ENCODE results near the gene MAPK14. TPM values are rescaled to one million over a fixed set of nuclear protein-coding genes. Genes with fewer than 3 reads are reported as not detected.
A peak's percentile ranks its signal among the peaks of the same experiment; 100 is the strongest.
"Not testable (repeated sequence)": the region's sequence is repeated elsewhere in the genome, so short reads cannot be mapped to it uniquely, and the experiment has no call there.

The MAPK14 gene
- total RNA-seq, result 100 to 1,000 TPM in 1 of 3 donors, 10 to 100 TPM in 2; 68.0 to 106 (median 84.5) TPM
- total RNA-seq (2013), result 114 TPM

- ATAC-seq (peak; percentile 87 to 97 (median 90)), DNase-seq (peak; percentile 97 to 100)
- no peaks in the 10 kb centered on the region for H3K9me3 Mint-ChIP-seq
- Histone ChIP-seq H3K4me1 (ENCODE audit: control insufficient read depth, insufficient read depth, low read length) (peaks cover 17% of the 10 kb centered on the region), H3K4me3 (ENCODE audit: low read length) (peak within 1 kb of the TSS; percentile 98), H3K36me3 (ENCODE audit: control insufficient read depth, insufficient read depth, low read length) (no peaks in the 10 kb centered on the region), H3K27ac (ENCODE audit: low read length) (peak within 1 kb of the TSS; percentile 81), H3K9me3 (ENCODE audit: control insufficient read depth, insufficient read depth, low read length) (no peaks in the 10 kb centered on the region), H3K27me3 (ENCODE audit: control insufficient read depth, insufficient read depth, low read length) (peaks cover 4% of the 10 kb centered on the region)
- peak within 1 kb of the TSS; percentile 97 for H3K4me3 Mint-ChIP-seq
- H3K27me3 Mint-ChIP-seq (ENCODE audit: low read depth in 2 of 2), result peaks cover 13 to 29% of the 10 kb centered on the region in 2 donors
- peaks cover 35 to 36% of the 10 kb centered on the region in 2 donors for H3K4me1 Mint-ChIP-seq
- under 1% methylated on average over 62 of the region's 62 CpGs for WGBS (ENCODE audit: insufficient coverage)
- no peaks in the 10 kb centered on the region for H3K36me3 Mint-ChIP-seq
- H3K27ac Mint-ChIP-seq, result peak within 1 kb of the TSS; percentile 93 to 94
- intact Hi-C loops (cut with micrococcal nuclease), result loop anchor here (1.0 kb wide), 6 partner anchors 68 to 333 kb away; partner anchors contain the start of gene MAPK13
- peak; percentile 81 for TF ChIP-seq CTCF (IDR thresholded peaks at IDR 0.05)
Observed at GRCh38 chr6:36027501-36028087, at the start of gene MAPK14. MAPK14 (plus strand) TSS chr6:36027808; CDS start chr6:36028158, 350 bp downstream.

DNA sequence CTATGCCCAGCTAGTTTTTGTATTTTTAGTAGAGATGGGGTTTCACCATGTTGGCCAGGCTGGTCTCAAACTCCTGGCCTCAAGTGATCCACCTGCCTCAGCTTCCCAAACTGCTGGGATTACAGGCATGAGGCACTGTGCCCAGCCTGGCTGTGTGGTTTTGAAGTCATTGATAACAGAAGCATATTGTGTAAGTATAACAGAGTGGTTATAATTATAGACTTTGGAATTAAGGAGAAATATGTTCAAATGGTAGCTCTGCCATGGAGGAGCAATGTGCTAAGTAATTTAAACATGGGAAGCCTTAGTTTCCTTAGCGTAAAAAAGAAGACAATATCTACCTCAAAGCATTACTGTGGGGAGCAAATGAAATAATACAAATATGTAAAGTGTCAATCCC, 47.5 kb upstream of the MAPK14 start:
- ATAC-seq; H3K27me3 ChIP-seq (ENCODE audit: control insufficient read depth, insufficient read depth, low read length); H3K27ac ChIP-seq (ENCODE audit: low read length); H3K4me3 ChIP-seq (ENCODE audit: low read length); H3K9me3 Mint-ChIP-seq; H3K4me1 Mint-ChIP-seq; H3K27me3 Mint-ChIP-seq (ENCODE audit: low read depth in 2 of 2); H3K27ac Mint-ChIP-seq; intact Hi-C loops (cut with micrococcal nuclease); H3K4me1 ChIP-seq (ENCODE audit: control insufficient read depth, insufficient read depth, low read length); DNase-seq; H3K36me3 ChIP-seq (ENCODE audit: control insufficient read depth, insufficient read depth, low read length); H3K4me3 Mint-ChIP-seq; H3K9me3 ChIP-seq (ENCODE audit: control insufficient read depth, insufficient read depth, low read length); H3K36me3 Mint-ChIP-seq: not testable (repeated sequence)
- no CpG with 5 or more reads among the region's 1 CpG for WGBS (ENCODE audit: insufficient coverage)

- Histone ChIP-seq H3K36me3 (ENCODE audit: control insufficient read depth, insufficient read depth, low read length) (no peaks in the 10 kb centered on the region), H3K4me3 (ENCODE audit: low read length) (no peak overlapping the region), H3K27me3 (ENCODE audit: control insufficient read depth, insufficient read depth, low read length) (no peaks in the 10 kb centered on the region), H3K4me1 (ENCODE audit: control insufficient read depth, insufficient read depth, low read length) (no peaks in the 10 kb centered on the region), H3K9me3 (ENCODE audit: control insufficient read depth, insufficient read depth, low read length) (no peaks in the 10 kb centered on the region), H3K27ac (ENCODE audit: low read length) (no peak overlapping the region)
- Mint-ChIP-seq H3K4me3 (no peak overlapping the region), H3K4me1 (no peaks in the 10 kb centered on the region), H3K27ac (no peak overlapping the region), H3K27me3 (ENCODE audit: low read depth in 2 of 2) (peaks cover 0 to 4% of the 10 kb centered on the region in 2 donors), H3K9me3 (no peaks in the 10 kb centered on the region), H3K36me3 (no peaks in the 10 kb centered on the region)
- ATAC-seq, result no peak
- intact Hi-C loops (cut with micrococcal nuclease), result no loop called here
- no peak for DNase-seq
- no peak for TF ChIP-seq CTCF (IDR thresholded peaks at IDR 0.05)
- 91% methylated on average over 5 of the region's 6 CpGs for WGBS (ENCODE audit: insufficient coverage)
Observed at GRCh38 chr6:35980991-35981645, 46.5 kb upstream of the MAPK14 start.

DNA sequence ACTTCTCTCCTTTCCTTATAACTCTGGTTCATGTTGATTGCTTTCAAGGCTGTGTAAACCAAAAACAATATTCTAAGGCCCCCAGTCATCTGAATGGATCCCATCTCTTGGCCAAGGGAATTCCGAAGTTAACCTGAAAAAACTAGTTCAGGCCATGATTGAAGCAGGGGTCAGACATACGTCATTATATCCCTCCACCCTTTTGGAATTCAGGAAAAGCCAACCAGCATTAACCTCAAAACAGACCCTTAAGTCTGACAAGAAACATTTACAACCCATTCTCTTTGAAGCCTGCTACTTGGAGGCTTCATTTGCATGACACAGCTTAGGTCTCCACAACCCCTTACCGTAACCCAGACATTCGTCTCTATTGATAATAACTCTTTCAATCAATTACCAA, 42.9 kb upstream of the MAPK14 start:
- H3K27ac Mint-ChIP-seq, result no peak overlapping the region
- Histone ChIP-seq H3K4me3 (ENCODE audit: low read length) (no peak overlapping the region), H3K27me3 (ENCODE audit: control insufficient read depth, insufficient read depth, low read length) (no peaks in the 10 kb centered on the region), H3K27ac (ENCODE audit: low read length) (no peak overlapping the region), H3K4me1 (ENCODE audit: control insufficient read depth, insufficient read depth, low read length) (no peaks in the 10 kb centered on the region), H3K36me3 (ENCODE audit: control insufficient read depth, insufficient read depth, low read length) (no peaks in the 10 kb centered on the region), H3K9me3 (ENCODE audit: control insufficient read depth, insufficient read depth, low read length) (no peaks in the 10 kb centered on the region)
- H3K4me3 Mint-ChIP-seq, result no peak overlapping the region
- no peaks in the 10 kb centered on the region for H3K9me3 Mint-ChIP-seq
- DNase-seq, result no peak
- intact Hi-C loops (cut with micrococcal nuclease), result no loop called here
- TF ChIP-seq CTCF (IDR thresholded peaks at IDR 0.05), result no peak
- H3K27me3 Mint-ChIP-seq (ENCODE audit: low read depth in 2 of 2), result peaks cover 0 to 10% of the 10 kb centered on the region in 2 donors
- ATAC-seq, result no peak
- no peaks in the 10 kb centered on the region for H3K4me1 Mint-ChIP-seq
- no peaks in the 10 kb centered on the region for H3K36me3 Mint-ChIP-seq
- WGBS (ENCODE audit: insufficient coverage), result 82% methylated on average over 4 of the region's 4 CpGs

- WGBS (ENCODE audit: insufficient coverage), result 89% methylated on average over 9 of the region's 9 CpGs
- peaks cover 0 to 10% of the 10 kb centered on the region in 2 donors for H3K27me3 Mint-ChIP-seq (ENCODE audit: low read depth in 2 of 2)
- H3K4me1 ChIP-seq (ENCODE audit: control insufficient read depth, insufficient read depth, low read length); H3K36me3 Mint-ChIP-seq; H3K9me3 Mint-ChIP-seq; intact Hi-C loops (cut with micrococcal nuclease); H3K9me3 ChIP-seq (ENCODE audit: control insufficient read depth, insufficient read depth, low read length); H3K27me3 ChIP-seq (ENCODE audit: control insufficient read depth, insufficient read depth, low read length); DNase-seq; H3K36me3 ChIP-seq (ENCODE audit: control insufficient read depth, insufficient read depth, low read length); H3K4me1 Mint-ChIP-seq; ATAC-seq; H3K27ac Mint-ChIP-seq; H3K4me3 ChIP-seq (ENCODE audit: low read length); H3K4me3 Mint-ChIP-seq; H3K27ac ChIP-seq (ENCODE audit: low read length): not testable (repeated sequence)
Observed at GRCh38 chr6:35988047-35988446, 39.6 kb upstream of the MAPK14 start.

All from natural killer cell (primary cell).